Prostate gland (tissue), 2 donors: ENCODE results near the gene PLSCR4. TPM values are rescaled to one million over a fixed set of nuclear protein-coding genes. Genes with fewer than 3 reads are reported as not detected.

Source experiments
- DNase-seq: peaks from one replicate; pipeline ENCODE4 v3.0.0-alpha.2; 2019; ENCODE audit warnings: low spot score
- H3K27ac ChIP-seq, 2 donors: fragments of 200-600 bp; sonication (generic); 2 replicates each; pipeline ENCODE4 v1.5.1; 2017 to 2019
- H3K27me3 ChIP-seq: fragments of 200-600 bp; sonication (generic); replicated peaks from 2 replicates; pipeline ENCODE4 v1.5.1; 2019; ENCODE audit not compliant: insufficient read depth
- H3K36me3 ChIP-seq, 2 donors: fragments of 200-600 bp; sonication (generic); 1 replicate in 1 of 2; 2 replicates in 1 of 2; pipeline versions ENCODE4 v1.5.1 to v1.8.1; 2017 to 2019
- H3K4me1 ChIP-seq: fragments of 200-600 bp; sonication (generic); replicated peaks from 2 replicates; pipeline ENCODE4 v1.5.1; 2019
- H3K4me3 ChIP-seq, 2 donors: fragments of 200-600 bp; sonication (generic); 2 replicates each; pipeline ENCODE4 v1.5.1; 2017 to 2019
- H3K9me3 ChIP-seq: fragments of 200-600 bp; sonication (generic); 2 replicates; pipeline ENCODE4 v1.5.1; 2017
- POLR2A ChIP-seq: fragments of 450-650 bp; IDR thresholded peaks from one replicate; pipeline ENCODE4 v1.6.1; 2016; ENCODE audit warnings: antibody characterized with exemption, mild to moderate bottlenecking
- POLR2AphosphoS5 ChIP-seq: sonication (generic); formaldehyde crosslinking; IDR thresholded peaks from one replicate; pipeline ENCODE4 v1.6.1; 2017; ENCODE audit warnings: antibody characterized with exemption
- WGBS: methylation state at CpG from one replicate; pipeline ENCODE4 v1.1.5; 2018; 5-methylcytosine and 5-hydroxymethylcytosine counted together
- intact Hi-C: fragments of 100-400 bp; cut with DNase I; formaldehyde crosslinking; loops from one replicate; pipeline ENCODE4 v1.14.2; 2022
- total RNA-seq, 2 donors: library from RNA; depleted of rRNA; stranded (reverse); fragments of >200 nt; gene quantifications; one replicate each; pipeline ENCODE4 v1.1.0, GENCODE V29; 2016
- TF ChIP-seq, protein P1 (sequence below), 4 experiments: fragments of 200-600 bp in 2 of 4; fragments of 450-650 bp in 2 of 4; sonication (generic) in 2 of 4; IDR thresholded peaks; 1 replicate in 3 of 4; 2 replicates in 1 of 4; pipeline ENCODE4 v1.5.1; 2016 to 2019; ENCODE audit warnings: antibody characterized with exemption in 4 of 4, mild to moderate bottlenecking in 2 of 4, moderate library complexity in 2 of 4

Gene PLSCR4
- total RNA-seq, 2 donors from 2014 or later, result 14.2 to 77.4 TPM

DNA sequence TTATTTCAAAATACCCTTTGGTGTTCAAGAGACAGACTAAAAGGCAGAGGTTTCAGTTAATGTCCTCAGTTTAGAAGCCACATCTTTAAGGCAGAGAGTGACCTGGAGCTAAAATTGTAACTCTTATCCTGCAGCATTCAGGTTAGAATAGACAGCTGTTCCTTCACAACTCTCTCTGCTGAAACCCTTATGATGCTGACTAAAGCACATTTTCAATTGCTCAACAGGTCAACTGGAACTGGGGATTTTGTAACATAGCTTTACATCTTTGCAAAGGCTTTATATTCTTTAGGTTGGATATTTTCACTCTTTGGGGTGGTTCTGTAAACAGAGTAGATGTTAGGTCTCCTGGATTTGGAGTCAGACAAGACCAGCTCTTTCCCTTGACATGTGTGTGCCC is 20.3 kb upstream of the PLSCR4 start:
- TF ChIP-seq POLR2AphosphoS5 (no peak), POLR2A (no peak)
- TF ChIP-seq, protein P1, sequence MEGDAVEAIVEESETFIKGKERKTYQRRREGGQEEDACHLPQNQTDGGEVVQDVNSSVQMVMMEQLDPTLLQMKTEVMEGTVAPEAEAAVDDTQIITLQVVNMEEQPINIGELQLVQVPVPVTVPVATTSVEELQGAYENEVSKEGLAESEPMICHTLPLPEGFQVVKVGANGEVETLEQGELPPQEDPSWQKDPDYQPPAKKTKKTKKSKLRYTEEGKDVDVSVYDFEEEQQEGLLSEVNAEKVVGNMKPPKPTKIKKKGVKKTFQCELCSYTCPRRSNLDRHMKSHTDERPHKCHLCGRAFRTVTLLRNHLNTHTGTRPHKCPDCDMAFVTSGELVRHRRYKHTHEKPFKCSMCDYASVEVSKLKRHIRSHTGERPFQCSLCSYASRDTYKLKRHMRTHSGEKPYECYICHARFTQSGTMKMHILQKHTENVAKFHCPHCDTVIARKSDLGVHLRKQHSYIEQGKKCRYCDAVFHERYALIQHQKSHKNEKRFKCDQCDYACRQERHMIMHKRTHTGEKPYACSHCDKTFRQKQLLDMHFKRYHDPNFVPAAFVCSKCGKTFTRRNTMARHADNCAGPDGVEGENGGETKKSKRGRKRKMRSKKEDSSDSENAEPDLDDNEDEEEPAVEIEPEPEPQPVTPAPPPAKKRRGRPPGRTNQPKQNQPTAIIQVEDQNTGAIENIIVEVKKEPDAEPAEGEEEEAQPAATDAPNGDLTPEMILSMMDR (IDR thresholded peaks at IDR 0.05), result no peak
- Histone ChIP-seq H3K4me3 (no peak overlapping the region), H3K9me3 (no peaks in the 10 kb centered on the region)

DNA sequence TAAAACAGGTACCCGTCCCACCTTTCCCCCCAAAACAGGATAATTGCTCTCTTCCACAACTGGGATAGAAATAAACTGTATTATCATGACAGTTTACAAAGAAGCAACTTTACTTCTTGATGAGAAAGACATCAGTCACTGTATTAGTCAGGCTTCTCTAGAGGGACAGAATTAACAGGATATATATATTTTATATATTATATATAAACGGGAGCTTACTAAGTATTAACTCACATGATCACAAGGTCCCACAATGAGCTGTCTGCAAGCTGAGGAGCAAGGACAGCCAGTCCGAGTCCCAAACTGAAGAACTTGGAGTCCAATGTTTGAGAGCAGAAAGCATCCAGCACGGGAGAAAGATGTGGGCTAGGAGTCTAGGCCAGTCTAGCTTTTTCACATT is 18.4 kb upstream of the PLSCR4 start:
- H3K4me1 ChIP-seq, result no peaks in the 10 kb centered on the region
- 91% methylated on average over 4 of the region's 4 CpGs for WGBS

More for the DNA sequence above, 20.3 kb upstream of the PLSCR4 start:
- DNase-seq, result no peak
- Histone ChIP-seq H3K27ac (no peak overlapping the region), H3K27me3 (no peaks in the 10 kb centered on the region), H3K36me3 (no peaks in the 10 kb centered on the region), H3K4me1 (no peaks in the 10 kb centered on the region)
- intact Hi-C loops, result no loop called here

DNA sequence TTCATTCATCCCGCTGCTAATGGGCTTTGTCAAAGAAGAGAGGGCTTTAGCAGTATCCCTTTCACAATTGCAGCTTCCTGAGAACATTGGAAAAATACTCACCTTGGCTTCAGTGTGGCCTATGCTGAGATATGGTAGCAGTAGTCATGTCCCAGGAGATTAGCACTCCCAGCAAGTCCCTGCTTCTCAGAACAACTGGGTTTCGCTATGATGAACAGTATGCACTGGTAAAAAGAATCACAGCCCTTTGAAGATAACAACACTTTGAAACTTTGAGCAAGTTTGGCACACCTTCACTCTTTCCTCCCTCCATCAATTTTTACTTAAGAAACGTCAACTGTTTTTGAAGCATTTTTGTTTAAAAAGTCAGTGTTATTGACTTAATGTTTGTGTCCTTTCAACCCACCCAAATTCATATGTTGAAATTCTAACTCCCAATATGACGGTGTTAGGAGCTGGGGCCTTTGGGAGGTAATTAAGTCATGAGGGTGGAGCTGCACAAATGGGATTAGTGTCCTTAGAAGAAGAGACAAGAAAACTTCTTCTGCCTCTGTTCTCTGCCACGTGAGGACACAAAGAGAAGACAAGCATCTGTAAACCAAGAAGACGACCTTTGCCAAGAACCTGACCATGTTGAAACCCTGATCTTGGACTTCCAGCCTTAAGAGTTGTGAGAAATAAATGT is 17.8 kb upstream of the PLSCR4 start:
- 83% methylated on average over 6 of the region's 6 CpGs for WGBS
- H3K36me3 ChIP-seq, result no peaks in the 10 kb centered on the region
- no peaks in the 10 kb centered on the region for H3K9me3 ChIP-seq
- H3K27ac ChIP-seq, result no peak overlapping the region
- no peaks in the 10 kb centered on the region for H3K27me3 ChIP-seq
- no peaks in the 10 kb centered on the region for H3K4me1 ChIP-seq
- H3K4me3 ChIP-seq, result no peak overlapping the region
- intact Hi-C loops, result no loop called here
- TF ChIP-seq POLR2AphosphoS5 (no peak), POLR2A (no peak)
- no peak for DNase-seq

More for the DNA sequence above, 18.4 kb upstream of the PLSCR4 start:
- Histone ChIP-seq H3K4me3 (no peak overlapping the region), H3K27ac (no peak overlapping the region), H3K9me3 (no peaks in the 10 kb centered on the region), H3K36me3 (no peaks in the 10 kb centered on the region), H3K27me3 (no peaks in the 10 kb centered on the region)
- no peak for DNase-seq
- TF ChIP-seq POLR2AphosphoS5 (no peak), POLR2A (no peak)
- TF ChIP-seq, protein P1 (IDR thresholded peaks at IDR 0.05), result no peak
- intact Hi-C loops, result no loop called here

DNA sequence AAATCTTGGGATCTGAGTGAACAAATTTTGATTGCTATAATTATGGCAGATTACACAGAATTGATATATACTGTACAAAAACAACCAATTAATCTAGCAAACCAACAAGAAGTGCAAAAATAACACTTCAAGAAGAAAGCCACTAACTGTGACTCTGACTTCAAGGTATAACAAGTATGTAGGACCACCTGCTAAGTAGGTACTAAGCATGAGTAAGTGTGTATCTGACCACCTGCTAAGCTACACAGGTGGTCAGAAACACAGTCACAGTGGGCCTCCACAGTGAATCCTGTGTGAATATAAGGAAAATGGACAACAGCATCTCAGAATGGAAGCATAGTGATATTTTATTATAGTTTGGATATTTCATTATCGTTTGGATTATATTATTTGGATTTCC is 14.8 kb upstream of the PLSCR4 start:
- 68% methylated on average over 1 of the region's 1 CpG for WGBS
- H3K27me3 ChIP-seq, result no peaks in the 10 kb centered on the region
- H3K36me3 ChIP-seq, result no peaks in the 10 kb centered on the region
- DNase-seq, result no peak
- H3K9me3 ChIP-seq, result no peaks in the 10 kb centered on the region
- no peaks in the 10 kb centered on the region for H3K4me1 ChIP-seq
- intact Hi-C loops, result no loop called here
- TF ChIP-seq POLR2AphosphoS5 (no peak), POLR2A (no peak)
- TF ChIP-seq, protein P1 (IDR thresholded peaks at IDR 0.05), result no peak
- no peak overlapping the region for H3K27ac ChIP-seq
- H3K4me3 ChIP-seq, result no peak overlapping the region

DNA sequence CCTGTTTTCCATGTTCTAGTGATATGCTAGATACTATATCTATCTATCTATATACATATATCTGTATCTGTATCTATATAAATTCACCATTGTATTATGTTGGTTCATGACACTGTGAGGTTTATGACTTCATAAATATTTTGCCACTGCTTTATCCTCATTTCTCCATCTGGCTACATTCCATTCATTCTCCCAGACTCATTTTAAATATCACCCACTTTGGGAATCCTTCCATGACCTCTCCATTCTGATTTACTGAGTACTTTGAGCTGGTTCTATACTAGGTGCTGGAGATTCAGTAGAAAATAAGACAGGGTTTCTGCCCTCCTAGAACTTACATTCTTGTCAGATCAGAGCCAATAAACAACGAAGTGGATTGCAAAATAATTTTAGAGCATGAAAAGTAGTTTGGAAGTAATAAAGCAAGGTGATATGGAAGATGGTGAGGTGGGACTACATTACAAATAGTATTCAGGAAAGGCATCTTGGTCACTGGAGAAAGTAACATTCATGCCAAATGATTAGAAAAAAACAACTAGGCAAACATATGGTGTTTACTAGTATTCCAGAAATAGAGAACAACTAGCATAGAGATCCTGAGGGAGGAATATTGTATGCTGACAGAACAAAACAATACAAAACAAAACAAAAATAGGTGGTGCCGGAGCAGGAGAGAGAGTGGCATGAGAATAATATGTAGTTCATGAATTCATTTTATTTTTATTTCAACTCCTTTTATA is 11.6 kb upstream of the PLSCR4 start:
- no peak for DNase-seq
- Histone ChIP-seq H3K27me3 (no peaks in the 10 kb centered on the region), H3K27ac (no peak overlapping the region), H3K9me3 (no peaks in the 10 kb centered on the region), H3K4me1 (no peaks in the 10 kb centered on the region), H3K36me3 (no peaks in the 10 kb centered on the region), H3K4me3 (no peak overlapping the region)
- 78% methylated on average over 2 of the region's 2 CpGs for WGBS
- no peak for TF ChIP-seq POLR2AphosphoS5
- TF ChIP-seq, protein P1 (IDR thresholded peaks at IDR 0.05), result no peak
- no peak for TF ChIP-seq POLR2A
- intact Hi-C loops, result no loop called here
